NB4 (cell line): ENCODE data around the gene COL9A3.

Experiments
- MYC ChIP-seq: IDR thresholded peaks from 2 replicates; pipeline ENCODE4 v1.6.1; 2011; ENCODE audit warnings: low read depth, low read length
- POLR2A ChIP-seq: IDR thresholded peaks from 2 replicates; pipeline ENCODE4 v1.6.1; 2011; ENCODE audit warnings: mild to moderate bottlenecking; ENCODE audit not compliant: insufficient read length; ENCODE audit errors: extremely low read depth
- TF ChIP-seq, protein P1 (sequence below): IDR thresholded peaks from one replicate; pipeline ENCODE4 v1.5.1; 2012; ENCODE audit warnings: low read depth, low read length
- TF ChIP-seq, protein P2 (sequence below): IDR thresholded peaks from 2 replicates; pipeline ENCODE4 v1.6.1; 2011; ENCODE audit warnings: low read depth, low read length

DNA sequence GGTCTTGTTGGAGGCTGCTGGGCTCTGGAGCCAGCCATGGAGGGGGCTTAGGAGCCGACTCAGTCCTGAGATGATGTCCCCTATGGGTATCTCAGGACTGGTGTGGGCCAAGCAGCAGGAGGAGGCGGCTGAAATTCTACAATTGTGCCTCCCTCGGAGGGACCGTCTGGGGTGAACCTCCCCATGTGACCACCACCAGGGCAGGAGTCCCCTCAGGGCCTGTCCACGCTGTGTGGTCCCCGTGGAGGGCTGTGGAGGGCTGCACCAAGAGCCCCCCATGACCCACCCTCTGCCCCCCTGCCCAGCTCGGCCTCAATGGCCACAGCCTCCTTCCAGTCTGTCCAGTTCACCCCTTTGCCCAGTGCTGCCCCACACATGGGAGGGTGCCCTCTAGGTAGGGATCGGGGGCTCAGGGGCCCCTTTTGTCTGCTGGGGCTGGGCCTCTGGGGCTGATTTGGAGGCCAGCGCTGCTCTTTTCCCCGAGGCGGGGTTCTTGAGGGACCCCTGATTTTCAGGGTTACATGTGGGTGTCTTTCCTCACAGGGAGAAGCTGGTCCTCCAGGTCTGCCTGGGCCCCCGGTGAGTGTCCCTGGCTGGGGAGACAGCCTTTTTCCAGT is 1.2 kb downstream of the COL9A3 start:
- TF ChIP-seq, protein P1, sequence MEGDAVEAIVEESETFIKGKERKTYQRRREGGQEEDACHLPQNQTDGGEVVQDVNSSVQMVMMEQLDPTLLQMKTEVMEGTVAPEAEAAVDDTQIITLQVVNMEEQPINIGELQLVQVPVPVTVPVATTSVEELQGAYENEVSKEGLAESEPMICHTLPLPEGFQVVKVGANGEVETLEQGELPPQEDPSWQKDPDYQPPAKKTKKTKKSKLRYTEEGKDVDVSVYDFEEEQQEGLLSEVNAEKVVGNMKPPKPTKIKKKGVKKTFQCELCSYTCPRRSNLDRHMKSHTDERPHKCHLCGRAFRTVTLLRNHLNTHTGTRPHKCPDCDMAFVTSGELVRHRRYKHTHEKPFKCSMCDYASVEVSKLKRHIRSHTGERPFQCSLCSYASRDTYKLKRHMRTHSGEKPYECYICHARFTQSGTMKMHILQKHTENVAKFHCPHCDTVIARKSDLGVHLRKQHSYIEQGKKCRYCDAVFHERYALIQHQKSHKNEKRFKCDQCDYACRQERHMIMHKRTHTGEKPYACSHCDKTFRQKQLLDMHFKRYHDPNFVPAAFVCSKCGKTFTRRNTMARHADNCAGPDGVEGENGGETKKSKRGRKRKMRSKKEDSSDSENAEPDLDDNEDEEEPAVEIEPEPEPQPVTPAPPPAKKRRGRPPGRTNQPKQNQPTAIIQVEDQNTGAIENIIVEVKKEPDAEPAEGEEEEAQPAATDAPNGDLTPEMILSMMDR, result no peak
- TF ChIP-seq, protein P2, sequence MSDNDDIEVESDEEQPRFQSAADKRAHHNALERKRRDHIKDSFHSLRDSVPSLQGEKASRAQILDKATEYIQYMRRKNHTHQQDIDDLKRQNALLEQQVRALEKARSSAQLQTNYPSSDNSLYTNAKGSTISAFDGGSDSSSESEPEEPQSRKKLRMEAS, result no peak
- TF ChIP-seq POLR2A, result no peak
- no peak for TF ChIP-seq MYC
